Iris pigment epithelial cell (primary cell): ENCODE measurements around the gene MGRN1.
A peak's percentile ranks its signal among the peaks of the same experiment; 100 is the strongest.

Source experiments
- DNase-seq: peaks from one replicate; pipeline ENCODE4 v3.0.0-alpha.2; 2011; ENCODE audit warnings: low read depth

Gene MGRN1

GRCh38 chr16:4675864-4676786 is 51.5 kb downstream of the MGRN1 start:
- DNase-seq = no peak

- no peak for DNase-seq
Measured at GRCh38 chr16:4676831-4677230, 52.2 kb downstream of the MGRN1 start.

GRCh38 chr16:4677390-4677789 is 52.8 kb downstream of the MGRN1 start:
- no peak for DNase-seq

GRCh38 chr16:4677994-4678393 is 53.4 kb downstream of the MGRN1 start:
- no peak for DNase-seq

- no peak for DNase-seq
Measured at GRCh38 chr16:4678596-4678995, 54.0 kb downstream of the MGRN1 start.

- no peak for DNase-seq
Measured at GRCh38 chr16:4679156-4679849, 54.7 kb downstream of the MGRN1 start.

GRCh38 chr16:4679850-4680636 is 55.4 kb downstream of the MGRN1 start:
- no peak for DNase-seq

GRCh38 chr16:4680673-4681470 is 56.2 kb downstream of the MGRN1 start:
- no peak for DNase-seq

- no peak for DNase-seq
Measured at GRCh38 chr16:4681471-4682083, 57.0 kb downstream of the MGRN1 start.

GRCh38 chr16:4682084-4682591 is 57.5 kb downstream of the MGRN1 start:
- DNase-seq = no peak

- DNase-seq = peak; percentile 31
Measured at GRCh38 chr16:4682616-4683254, 58.1 kb downstream of the MGRN1 start.

- no peak for DNase-seq
Measured at GRCh38 chr16:4683255-4684057, 58.8 kb downstream of the MGRN1 start.

GRCh38 chr16:4684058-4684715 is 59.6 kb downstream of the MGRN1 start:
- no peak for DNase-seq

GRCh38 chr16:4684763-4685162 is 60.1 kb downstream of the MGRN1 start:
- DNase-seq = no peak

- no peak for DNase-seq
Measured at GRCh38 chr16:4685292-4685691, 60.7 kb downstream of the MGRN1 start.

GRCh38 chr16:4685776-4686496 is 61.3 kb downstream of the MGRN1 start:
- no peak for DNase-seq

GRCh38 chr16:4686497-4687210 is 62.0 kb downstream of the MGRN1 start:
- no peak for DNase-seq

- DNase-seq = no peak
Measured at GRCh38 chr16:4687416-4687815, 62.8 kb downstream of the MGRN1 start.
